ENCODE data around the gene ATMIN. TPM values are rescaled to one million over a fixed set of nuclear protein-coding genes. Genes with fewer than 3 reads are reported as not detected.

The ATMIN gene
- total and polyA plus RNA-seq, 2 experiments from 2014 or later = 22.0 to 60.5 TPM

GRCh38 chr16:81012974-81013373 lies 22.7 kb upstream of the ATMIN start:
- ATAC-seq (no peak), DNase-seq (ENCODE audit: low spot score) (no peak)
- Mint-ChIP-seq H3K27ac (no peak overlapping the region), H3K36me3 (ENCODE audit: low read depth) (peaks cover 66% of the 10 kb centered on the region), H3K4me1 (peaks cover 6% of the 10 kb centered on the region; the same call in 1 of the 3 replicates), H3K9me3 (no peaks in the 10 kb centered on the region), H3K27me3 (ENCODE audit: insufficient read depth, low read depth, poor library complexity) (no peaks in the 10 kb centered on the region), H3K4me3 (no peak overlapping the region)
- H4K20me1 ChIP-seq (replicated peaks; ENCODE audit: insufficient read depth) = peaks cover 15% of the 10 kb centered on the region
- H3K27me3 ChIP-seq (ENCODE audit: insufficient read depth) = no peaks in the 10 kb centered on the region
- no peak for TF ChIP-seq CTCF (conservative IDR thresholded peaks at IDR 0.05; ENCODE audit: low read depth in 2 of 2)
- no peak for TF ChIP-seq NANOG (IDR thresholded peaks at IDR 0.05; ENCODE audit: borderline replicate concordance)
- TF ChIP-seq ETS1 (IDR thresholded peaks at IDR 0.05) = no peak
- TF ChIP-seq, protein P1, sequence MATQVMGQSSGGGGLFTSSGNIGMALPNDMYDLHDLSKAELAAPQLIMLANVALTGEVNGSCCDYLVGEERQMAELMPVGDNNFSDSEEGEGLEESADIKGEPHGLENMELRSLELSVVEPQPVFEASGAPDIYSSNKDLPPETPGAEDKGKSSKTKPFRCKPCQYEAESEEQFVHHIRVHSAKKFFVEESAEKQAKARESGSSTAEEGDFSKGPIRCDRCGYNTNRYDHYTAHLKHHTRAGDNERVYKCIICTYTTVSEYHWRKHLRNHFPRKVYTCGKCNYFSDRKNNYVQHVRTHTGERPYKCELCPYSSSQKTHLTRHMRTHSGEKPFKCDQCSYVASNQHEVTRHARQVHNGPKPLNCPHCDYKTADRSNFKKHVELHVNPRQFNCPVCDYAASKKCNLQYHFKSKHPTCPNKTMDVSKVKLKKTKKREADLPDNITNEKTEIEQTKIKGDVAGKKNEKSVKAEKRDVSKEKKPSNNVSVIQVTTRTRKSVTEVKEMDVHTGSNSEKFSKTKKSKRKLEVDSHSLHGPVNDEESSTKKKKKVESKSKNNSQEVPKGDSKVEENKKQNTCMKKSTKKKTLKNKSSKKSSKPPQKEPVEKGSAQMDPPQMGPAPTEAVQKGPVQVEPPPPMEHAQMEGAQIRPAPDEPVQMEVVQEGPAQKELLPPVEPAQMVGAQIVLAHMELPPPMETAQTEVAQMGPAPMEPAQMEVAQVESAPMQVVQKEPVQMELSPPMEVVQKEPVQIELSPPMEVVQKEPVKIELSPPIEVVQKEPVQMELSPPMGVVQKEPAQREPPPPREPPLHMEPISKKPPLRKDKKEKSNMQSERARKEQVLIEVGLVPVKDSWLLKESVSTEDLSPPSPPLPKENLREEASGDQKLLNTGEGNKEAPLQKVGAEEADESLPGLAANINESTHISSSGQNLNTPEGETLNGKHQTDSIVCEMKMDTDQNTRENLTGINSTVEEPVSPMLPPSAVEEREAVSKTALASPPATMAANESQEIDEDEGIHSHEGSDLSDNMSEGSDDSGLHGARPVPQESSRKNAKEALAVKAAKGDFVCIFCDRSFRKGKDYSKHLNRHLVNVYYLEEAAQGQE (IDR thresholded peaks at IDR 0.05; ENCODE audit: unreplicated experiment) = no peak
- TF ChIP-seq POLR2AphosphoS5 (IDR thresholded peaks at IDR 0.05; ENCODE audit: low read depth) = no peak
- peaks cover 37% of the 10 kb centered on the region for H3K79me2 ChIP-seq (replicated peaks; ENCODE audit: insufficient read depth)
- no peak overlapping the region for H3K4me3 ChIP-seq
- H3K9me2 ChIP-seq (ENCODE audit: insufficient read depth) = no peaks in the 10 kb centered on the region
- no peak overlapping the region for H2AFZ ChIP-seq
- no peak overlapping the region for H3K4me2 ChIP-seq
- H3K4me1 ChIP-seq (ENCODE audit: insufficient read depth) = no peaks in the 10 kb centered on the region; the same call in 1 of the 2 replicates
- peaks cover 47% of the 10 kb centered on the region for H3K36me3 ChIP-seq (ENCODE audit: insufficient read depth)
- no peak overlapping the region for H3K27ac ChIP-seq (ENCODE audit: low read depth)
- H3F3A ChIP-seq (replicated peaks; ENCODE audit: low read depth) = no peaks in the 10 kb centered on the region

DNA sequence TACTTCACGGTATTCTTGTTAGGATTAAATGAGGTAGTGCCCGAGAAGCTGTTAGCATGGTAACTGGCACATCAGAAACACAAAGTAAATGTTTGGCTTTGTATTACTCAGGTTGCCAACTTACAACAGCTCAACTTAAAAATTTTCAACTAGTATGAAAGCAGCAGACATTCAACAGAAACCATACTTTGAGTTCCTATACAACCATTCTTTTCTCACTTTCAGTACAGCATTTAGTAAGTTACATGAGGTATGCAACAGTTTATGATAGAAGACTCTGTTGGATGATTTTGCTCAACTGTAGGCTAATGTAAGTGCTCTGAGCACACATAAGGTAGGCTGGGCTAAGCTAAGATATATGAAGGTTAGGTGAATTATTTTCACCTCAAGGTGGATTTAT lies 21.0 kb upstream of the ATMIN start:
- Mint-ChIP-seq H3K27me3 (ENCODE audit: insufficient read depth, low read depth, poor library complexity) (peaks cover 2% of the 10 kb centered on the region), H3K27ac (no peak overlapping the region), H3K4me1 (no peaks in the 10 kb centered on the region), H3K36me3 (ENCODE audit: low read depth) (peaks cover 83% of the 10 kb centered on the region), H3K4me3 (no peak overlapping the region), H3K9me3 (no peaks in the 10 kb centered on the region)
- Histone ChIP-seq H3K36me3 (ENCODE audit: insufficient read depth) (peaks cover 64% of the 10 kb centered on the region), H2AFZ (no peak overlapping the region), H3K79me2 (replicated peaks; ENCODE audit: insufficient read depth) (peaks cover 20% of the 10 kb centered on the region), H3K4me2 (no peak overlapping the region), H3F3A (replicated peaks; ENCODE audit: low read depth) (no peaks in the 10 kb centered on the region), H3K9me2 (ENCODE audit: insufficient read depth) (no peaks in the 10 kb centered on the region), H3K27me3 (ENCODE audit: insufficient read depth) (no peaks in the 10 kb centered on the region), H3K4me1 (ENCODE audit: insufficient read depth) (no peaks in the 10 kb centered on the region), H4K20me1 (replicated peaks; ENCODE audit: insufficient read depth) (peaks cover 15% of the 10 kb centered on the region), H3K4me3 (no peak overlapping the region), H3K27ac (ENCODE audit: low read depth) (no peak overlapping the region)
- no peak for TF ChIP-seq STAT1 (IDR thresholded peaks at IDR 0.05; ENCODE audit: unreplicated experiment)
- DNase-seq (ENCODE audit: low spot score) (no peak), ATAC-seq (no peak)
